ENCODE measurements around the gene RBBP6.

RBBP6 gene

DNA sequence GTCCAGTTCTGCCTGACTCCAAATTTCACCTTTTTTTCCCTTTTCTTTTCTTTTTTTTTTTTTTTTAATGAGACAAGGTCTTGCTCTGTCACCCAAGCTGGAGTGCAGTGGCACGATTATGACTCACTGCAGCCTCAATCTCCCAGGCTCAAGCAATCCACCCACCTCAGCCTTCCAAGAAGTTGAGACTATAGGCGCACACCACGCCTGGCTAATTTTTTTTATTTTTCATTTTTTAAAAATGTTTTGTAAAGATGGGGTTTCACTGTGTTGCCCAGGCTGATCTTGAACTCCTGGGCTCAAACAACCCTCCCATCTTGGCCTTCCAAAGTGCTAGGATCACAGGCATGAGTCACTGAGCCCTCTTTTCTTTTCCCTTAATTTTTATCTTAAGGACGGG lies 33.4 kb upstream of the RBBP6 start:
- no peak overlapping the region for H3K27ac ChIP-seq (ENCODE audit: extremely low read depth, low read depth, low read length)
- TF ChIP-seq ZNF76 (tag by site-specific recombination; IDR thresholded peaks at IDR 0.05; ENCODE audit: borderline replicate concordance, low read depth) (no peak), ZNF416 (tag by site-specific recombination; IDR thresholded peaks at IDR 0.05) (no peak), YY2 (tag by site-specific recombination; IDR thresholded peaks at IDR 0.05) (no peak), MEIS1 (CRISPR knock-in tag; IDR thresholded peaks at IDR 0.05; ENCODE audit: borderline replicate concordance) (no peak), ZSCAN23 (tag by site-specific recombination; IDR thresholded peaks at IDR 0.05) (no peak), ZBTB8A (tag by site-specific recombination; IDR thresholded peaks at IDR 0.05) (no peak), ZNF366 (tag by site-specific recombination; conservative IDR thresholded peaks at IDR 0.05) (no peak), ZNF174 (tag by site-specific recombination; IDR thresholded peaks at IDR 0.05) (no peak), ZNF175 (tag by site-specific recombination; IDR thresholded peaks at IDR 0.05) (no peak), ZNF501 (tag by site-specific recombination; IDR thresholded peaks at IDR 0.05) (no peak)
- TF ChIP-seq, protein P1, sequence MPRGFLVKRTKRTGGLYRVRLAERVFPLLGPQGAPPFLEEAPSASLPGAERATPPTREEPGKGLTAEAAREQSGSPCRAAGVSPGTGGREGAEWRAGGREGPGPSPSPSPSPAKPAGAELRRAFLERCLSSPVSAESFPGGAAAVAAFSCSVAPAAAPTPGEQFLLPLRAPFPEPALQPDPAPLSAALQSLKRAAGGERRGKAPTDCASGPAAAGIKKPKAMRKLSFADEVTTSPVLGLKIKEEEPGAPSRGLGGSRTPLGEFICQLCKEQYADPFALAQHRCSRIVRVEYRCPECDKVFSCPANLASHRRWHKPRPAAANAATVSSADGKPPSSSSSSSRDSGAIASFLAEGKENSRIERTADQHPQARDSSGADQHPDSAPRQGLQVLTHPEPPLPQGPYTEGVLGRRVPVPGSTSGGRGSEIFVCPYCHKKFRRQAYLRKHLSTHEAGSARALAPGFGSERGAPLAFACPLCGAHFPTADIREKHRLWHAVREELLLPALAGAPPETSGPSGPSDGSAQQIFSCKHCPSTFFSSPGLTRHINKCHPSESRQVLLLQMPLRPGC (tag by site-specific recombination; IDR thresholded peaks at IDR 0.05), result no peak
- no peak overlapping the region for H3K4me3 ChIP-seq (ENCODE audit: low read depth, low read length)
- no peaks in the 10 kb centered on the region for H3K4me1 ChIP-seq (ENCODE audit: control insufficient read depth, insufficient read depth, low read length)
- CTCF ChIA-PET, result interaction anchor here (0.6 to 11.3 kb wide), 10 partner anchors 10 to 1071 kb away, joined by 3 to 195 read pairs (median 6); no protein-coding TSS in a partner anchor
- POLR2A ChIA-PET, result no interaction called here
- H3K9me3 ChIP-seq (ENCODE audit: control insufficient read depth, insufficient read depth, low read depth, low read length), result no peaks in the 10 kb centered on the region
- H3K36me3 ChIP-seq (ENCODE audit: control insufficient read depth in 2 of 2, insufficient read depth in 1 of 2, low read length in 2 of 2), result no peaks in the 10 kb centered on the region

DNA sequence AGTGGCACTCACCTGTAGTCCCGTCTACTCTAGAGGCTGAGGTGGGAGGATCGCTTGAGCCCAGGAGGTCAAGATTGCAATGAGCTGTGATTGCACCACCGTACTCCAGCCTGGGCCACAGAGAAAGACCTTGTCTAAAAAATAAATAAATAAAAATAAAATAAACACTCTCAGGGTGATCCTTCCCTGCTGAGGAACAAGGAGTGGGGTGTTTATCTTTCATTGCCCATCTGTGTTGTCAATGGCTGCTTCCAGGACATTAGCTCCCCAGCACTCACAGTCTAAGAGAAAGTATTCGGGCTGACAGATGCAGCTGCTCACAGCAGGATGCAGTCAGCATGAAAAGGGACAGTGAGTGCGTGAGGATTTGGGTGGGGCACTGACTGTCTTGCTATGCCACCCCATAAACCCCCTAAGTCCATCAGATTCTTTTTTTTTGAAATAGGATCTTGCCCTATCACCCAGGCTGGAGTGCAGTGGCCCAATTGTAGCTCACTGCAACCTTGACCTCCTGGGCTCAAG lies 31.3 kb upstream of the RBBP6 start:
- H3K36me3 ChIP-seq (ENCODE audit: control insufficient read depth in 2 of 2, insufficient read depth in 1 of 2, low read length in 2 of 2), result no peaks in the 10 kb centered on the region
- TF ChIP-seq ZNF707 (tag by site-specific recombination; IDR thresholded peaks at IDR 0.05) (peak; percentile 82), ZSCAN16 (tag by site-specific recombination; IDR thresholded peaks at IDR 0.05) (no peak)
- no peaks in the 10 kb centered on the region for H3K4me1 ChIP-seq (ENCODE audit: control insufficient read depth, insufficient read depth, low read length)
- H3K9me3 ChIP-seq (ENCODE audit: control insufficient read depth, insufficient read depth, low read depth, low read length), result no peaks in the 10 kb centered on the region
- no peak overlapping the region for H3K4me3 ChIP-seq (ENCODE audit: low read depth, low read length)
- ChIA-PET CTCF (interaction anchor here (0.6 to 11.3 kb wide), 4 partner anchors 8 to 465 kb away, joined by 4 to 195 read pairs (median 6); no protein-coding TSS in a partner anchor), POLR2A (no interaction called here)
- no peak overlapping the region for H3K27ac ChIP-seq (ENCODE audit: extremely low read depth, low read depth, low read length)

DNA sequence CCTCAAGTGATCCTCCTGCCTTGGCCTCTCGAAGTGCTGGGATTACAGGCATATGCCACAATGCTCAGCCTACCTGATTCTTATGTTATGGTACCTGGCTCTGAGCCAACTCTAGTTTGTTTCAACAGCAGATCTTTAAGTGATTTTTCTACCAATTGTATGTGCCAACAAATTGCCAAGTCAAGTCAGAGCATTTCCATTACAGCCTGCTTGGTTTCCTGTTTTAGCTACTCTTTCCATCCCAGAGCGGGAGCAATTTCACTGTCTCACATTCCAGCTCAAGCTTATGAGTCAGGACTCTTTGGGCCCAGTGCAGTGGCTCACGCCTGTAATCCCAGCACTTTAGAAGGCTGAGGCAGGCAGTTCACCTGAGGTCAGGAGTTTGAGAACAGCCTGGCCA lies 30.8 kb upstream of the RBBP6 start:
- Histone ChIP-seq H3K36me3 (ENCODE audit: control insufficient read depth in 2 of 2, insufficient read depth in 1 of 2, low read length in 2 of 2) (no peaks in the 10 kb centered on the region), H3K27ac (ENCODE audit: extremely low read depth, low read depth, low read length) (no peak overlapping the region), H3K4me3 (ENCODE audit: low read depth, low read length) (no peak overlapping the region), H3K9me3 (ENCODE audit: control insufficient read depth, insufficient read depth, low read depth, low read length) (no peaks in the 10 kb centered on the region), H3K4me1 (ENCODE audit: control insufficient read depth, insufficient read depth, low read length) (no peaks in the 10 kb centered on the region)
- CTCF ChIA-PET, result interaction anchor here (0.6 to 11.3 kb wide), 2 partner anchors 458 to 465 kb away, joined by 7 to 195 read pairs; no protein-coding TSS in a partner anchor
- POLR2A ChIA-PET, result no interaction called here
- no peak for TF ChIP-seq ZNF335 (tag by site-specific recombination; conservative IDR thresholded peaks at IDR 0.05)
- TF ChIP-seq BCL11A (tag by site-specific recombination; IDR thresholded peaks at IDR 0.05; ENCODE audit: low read depth), result no peak
- TF ChIP-seq ZNF423 (tag by site-specific recombination; IDR thresholded peaks at IDR 0.05), result no peak
- no peak for TF ChIP-seq BCL11B (tag by site-specific recombination; IDR thresholded peaks at IDR 0.05; ENCODE audit: low read depth)
- TF ChIP-seq HOXA7 (CRISPR knock-in tag; IDR thresholded peaks at IDR 0.05; ENCODE audit: borderline replicate concordance), result no peak
- no peak for TF ChIP-seq ZNF654 (tag by site-specific recombination; IDR thresholded peaks at IDR 0.05; ENCODE audit: low read depth)
- TF ChIP-seq, protein P2, sequence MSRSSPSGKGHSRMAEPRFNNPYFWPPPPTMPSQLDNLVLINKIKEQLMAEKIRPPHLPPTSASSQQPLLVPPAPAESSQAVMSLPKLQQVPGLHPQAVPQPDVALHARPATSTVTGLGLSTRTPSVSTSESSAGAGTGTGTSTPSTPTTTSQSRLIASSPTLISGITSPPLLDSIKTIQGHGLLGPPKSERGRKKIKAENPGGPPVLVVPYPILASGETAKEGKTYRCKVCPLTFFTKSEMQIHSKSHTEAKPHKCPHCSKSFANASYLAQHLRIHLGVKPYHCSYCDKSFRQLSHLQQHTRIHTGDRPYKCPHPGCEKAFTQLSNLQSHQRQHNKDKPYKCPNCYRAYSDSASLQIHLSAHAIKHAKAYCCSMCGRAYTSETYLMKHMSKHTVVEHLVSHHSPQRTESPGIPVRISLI (tag by site-specific recombination; IDR thresholded peaks at IDR 0.05), result no peak
- no peak for TF ChIP-seq KLF9 (tag by site-specific recombination; IDR thresholded peaks at IDR 0.05; ENCODE audit: low read depth)
- TF ChIP-seq KLF7 (tag by site-specific recombination; IDR thresholded peaks at IDR 0.05; ENCODE audit: borderline replicate concordance), result no peak
- TF ChIP-seq, protein P3, sequence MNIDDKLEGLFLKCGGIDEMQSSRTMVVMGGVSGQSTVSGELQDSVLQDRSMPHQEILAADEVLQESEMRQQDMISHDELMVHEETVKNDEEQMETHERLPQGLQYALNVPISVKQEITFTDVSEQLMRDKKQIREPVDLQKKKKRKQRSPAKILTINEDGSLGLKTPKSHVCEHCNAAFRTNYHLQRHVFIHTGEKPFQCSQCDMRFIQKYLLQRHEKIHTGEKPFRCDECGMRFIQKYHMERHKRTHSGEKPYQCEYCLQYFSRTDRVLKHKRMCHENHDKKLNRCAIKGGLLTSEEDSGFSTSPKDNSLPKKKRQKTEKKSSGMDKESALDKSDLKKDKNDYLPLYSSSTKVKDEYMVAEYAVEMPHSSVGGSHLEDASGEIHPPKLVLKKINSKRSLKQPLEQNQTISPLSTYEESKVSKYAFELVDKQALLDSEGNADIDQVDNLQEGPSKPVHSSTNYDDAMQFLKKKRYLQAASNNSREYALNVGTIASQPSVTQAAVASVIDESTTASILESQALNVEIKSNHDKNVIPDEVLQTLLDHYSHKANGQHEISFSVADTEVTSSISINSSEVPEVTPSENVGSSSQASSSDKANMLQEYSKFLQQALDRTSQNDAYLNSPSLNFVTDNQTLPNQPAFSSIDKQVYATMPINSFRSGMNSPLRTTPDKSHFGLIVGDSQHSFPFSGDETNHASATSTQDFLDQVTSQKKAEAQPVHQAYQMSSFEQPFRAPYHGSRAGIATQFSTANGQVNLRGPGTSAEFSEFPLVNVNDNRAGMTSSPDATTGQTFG (tag by site-specific recombination; IDR thresholded peaks at IDR 0.05; ENCODE audit: borderline replicate concordance), result no peak
- no peak for TF ChIP-seq ZNF501 (tag by site-specific recombination; IDR thresholded peaks at IDR 0.05)
- TF ChIP-seq, protein P4, sequence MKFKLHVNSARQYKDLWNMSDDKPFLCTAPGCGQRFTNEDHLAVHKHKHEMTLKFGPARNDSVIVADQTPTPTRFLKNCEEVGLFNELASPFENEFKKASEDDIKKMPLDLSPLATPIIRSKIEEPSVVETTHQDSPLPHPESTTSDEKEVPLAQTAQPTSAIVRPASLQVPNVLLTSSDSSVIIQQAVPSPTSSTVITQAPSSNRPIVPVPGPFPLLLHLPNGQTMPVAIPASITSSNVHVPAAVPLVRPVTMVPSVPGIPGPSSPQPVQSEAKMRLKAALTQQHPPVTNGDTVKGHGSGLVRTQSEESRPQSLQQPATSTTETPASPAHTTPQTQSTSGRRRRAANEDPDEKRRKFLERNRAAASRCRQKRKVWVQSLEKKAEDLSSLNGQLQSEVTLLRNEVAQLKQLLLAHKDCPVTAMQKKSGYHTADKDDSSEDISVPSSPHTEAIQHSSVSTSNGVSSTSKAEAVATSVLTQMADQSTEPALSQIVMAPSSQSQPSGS (tag by site-specific recombination; IDR thresholded peaks at IDR 0.05; ENCODE audit: low read depth), result no peak
- TF ChIP-seq, protein P5, sequence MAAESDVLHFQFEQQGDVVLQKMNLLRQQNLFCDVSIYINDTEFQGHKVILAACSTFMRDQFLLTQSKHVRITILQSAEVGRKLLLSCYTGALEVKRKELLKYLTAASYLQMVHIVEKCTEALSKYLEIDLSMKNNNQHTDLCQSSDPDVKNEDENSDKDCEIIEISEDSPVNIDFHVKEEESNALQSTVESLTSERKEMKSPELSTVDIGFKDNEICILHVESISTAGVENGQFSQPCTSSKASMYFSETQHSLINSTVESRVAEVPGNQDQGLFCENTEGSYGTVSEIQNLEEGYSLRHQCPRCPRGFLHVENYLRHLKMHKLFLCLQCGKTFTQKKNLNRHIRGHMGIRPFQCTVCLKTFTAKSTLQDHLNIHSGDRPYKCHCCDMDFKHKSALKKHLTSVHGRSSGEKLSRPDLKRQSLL (tag by site-specific recombination; IDR thresholded peaks at IDR 0.05), result no peak

All from HEK293 (cell line).